Measurements from ENCODE around the gene IRF4.

Gene IRF4

DNA sequence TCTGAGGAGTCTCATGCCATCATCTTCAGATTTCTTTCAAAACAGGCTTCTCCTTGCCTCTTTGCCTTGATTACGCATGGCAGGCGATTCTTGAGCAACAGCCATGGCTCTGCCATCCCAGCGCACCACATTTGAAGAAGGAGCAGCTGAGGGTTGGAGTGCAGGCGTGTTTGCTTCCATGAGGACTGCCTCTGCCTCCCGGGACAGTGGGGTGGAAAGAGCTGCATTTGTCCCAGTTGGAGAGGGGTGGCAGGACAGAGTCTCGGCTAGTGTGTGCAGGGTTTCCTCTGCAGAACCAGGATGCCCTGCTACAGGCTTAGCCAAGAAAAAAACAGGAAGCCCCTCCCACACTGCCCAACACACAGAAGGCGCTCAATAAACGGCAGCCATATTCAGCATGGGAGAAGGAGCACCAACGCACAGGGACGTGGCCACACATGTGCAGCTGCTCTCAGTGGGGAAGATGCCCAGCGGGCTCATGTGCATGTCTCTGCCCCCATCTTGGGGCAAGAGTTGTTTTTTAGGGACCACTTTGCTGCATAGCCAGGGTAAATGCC lies 36.6 kb downstream of the IRF4 start:
- Histone ChIP-seq H3K9me3 (ENCODE audit: insufficient read depth, low read length) (no peaks in the 10 kb centered on the region), H3K9me2 (replicated peaks; ENCODE audit: insufficient read depth, low read length) (no peaks in the 10 kb centered on the region), H3K27me3 (ENCODE audit: low read length) (no peaks in the 10 kb centered on the region), H3K9ac (ENCODE audit: low read length) (no peak overlapping the region), H4K20me1 (ENCODE audit: low read depth, low read length) (no peaks in the 10 kb centered on the region), H3K27ac (ENCODE audit: low read depth, low read length) (no peak overlapping the region), H3K36me3 (ENCODE audit: low read length) (no peaks in the 10 kb centered on the region), H3K79me2 (ENCODE audit: insufficient read depth, low read length) (no peaks in the 10 kb centered on the region), H3K4me2 (ENCODE audit: low read depth, low read length, poor library complexity, severe bottlenecking) (no peak overlapping the region), H3K4me3 (ENCODE audit: insufficient read depth, low read length, poor library complexity, severe bottlenecking) (no peak overlapping the region), H2AFZ (ENCODE audit: low read depth, low read length, severe bottlenecking) (no peak overlapping the region), H3F3A (ENCODE audit: insufficient read depth) (no peaks in the 10 kb centered on the region)
- TF ChIP-seq CTCF (IDR thresholded peaks at IDR 0.05; ENCODE audit: insufficient read depth, low read length, poor library complexity, severe bottlenecking) (no peak), EZH2phosphoT487 (conservative IDR thresholded peaks at IDR 0.05; ENCODE audit: low read length) (no peak)

- no peak overlapping the region for H3K9ac ChIP-seq (ENCODE audit: low read length)
- no peaks in the 10 kb centered on the region for H4K20me1 ChIP-seq (ENCODE audit: low read depth, low read length)
- no peaks in the 10 kb centered on the region for H3K36me3 ChIP-seq (ENCODE audit: low read length)
- H3K27me3 ChIP-seq (ENCODE audit: low read length), result no peaks in the 10 kb centered on the region
- no peaks in the 10 kb centered on the region for H3F3A ChIP-seq (ENCODE audit: insufficient read depth)
- H3K4me2 ChIP-seq (ENCODE audit: low read depth, low read length, poor library complexity, severe bottlenecking), result no peak overlapping the region
- H2AFZ ChIP-seq (ENCODE audit: low read depth, low read length, severe bottlenecking), result no peak overlapping the region
- no peaks in the 10 kb centered on the region for H3K9me2 ChIP-seq (replicated peaks; ENCODE audit: insufficient read depth, low read length)
- TF ChIP-seq EZH2phosphoT487 (conservative IDR thresholded peaks at IDR 0.05; ENCODE audit: low read length) (no peak), CTCF (IDR thresholded peaks at IDR 0.05; ENCODE audit: insufficient read depth, low read length, poor library complexity, severe bottlenecking) (no peak)
- H3K4me3 ChIP-seq (ENCODE audit: insufficient read depth, low read length, poor library complexity, severe bottlenecking), result no peak overlapping the region
- H3K9me3 ChIP-seq (ENCODE audit: insufficient read depth, low read length), result no peaks in the 10 kb centered on the region
- H3K27ac ChIP-seq (ENCODE audit: low read depth, low read length), result no peak overlapping the region
- no peaks in the 10 kb centered on the region for H3K79me2 ChIP-seq (ENCODE audit: insufficient read depth, low read length)
These were observed 38.1 kb downstream of the IRF4 start for GRCh38 chr6:429515-430121.

- Histone ChIP-seq H3K9me3 (ENCODE audit: insufficient read depth, low read length) (no peaks in the 10 kb centered on the region), H3K9me2 (replicated peaks; ENCODE audit: insufficient read depth, low read length) (no peaks in the 10 kb centered on the region), H3K27ac (ENCODE audit: low read depth, low read length) (no peak overlapping the region), H3F3A (ENCODE audit: insufficient read depth) (no peaks in the 10 kb centered on the region), H3K27me3 (ENCODE audit: low read length) (no peaks in the 10 kb centered on the region), H3K79me2 (ENCODE audit: insufficient read depth, low read length) (no peaks in the 10 kb centered on the region), H3K4me3 (ENCODE audit: insufficient read depth, low read length, poor library complexity, severe bottlenecking) (no peak overlapping the region), H3K9ac (ENCODE audit: low read length) (no peak overlapping the region), H3K36me3 (ENCODE audit: low read length) (no peaks in the 10 kb centered on the region), H3K4me2 (ENCODE audit: low read depth, low read length, poor library complexity, severe bottlenecking) (no peak overlapping the region), H2AFZ (ENCODE audit: low read depth, low read length, severe bottlenecking) (no peak overlapping the region), H4K20me1 (ENCODE audit: low read depth, low read length) (no peaks in the 10 kb centered on the region)
- TF ChIP-seq EZH2phosphoT487 (conservative IDR thresholded peaks at IDR 0.05; ENCODE audit: low read length) (no peak), CTCF (IDR thresholded peaks at IDR 0.05; ENCODE audit: insufficient read depth, low read length, poor library complexity, severe bottlenecking) (no peak)
These were observed 40.0 kb downstream of the IRF4 start for GRCh38 chr6:431504-431903.
